Effector CD4-positive, alpha-beta T cell (primary cell): ENCODE measurements around the gene FECH.
"Not testable (repeated sequence)": the region's sequence is repeated elsewhere in the genome, so short reads cannot be mapped to it uniquely, and the experiment has no call there.

Experiments
- DNase-seq: peaks from one replicate; pipeline ENCODE4 v3.0.0-alpha.2; 2020
- total RNA-seq: gene quantifications from one replicate; lab custom pipeline; 2026; lab: John Stamatoyannopoulos, UW

FECH gene, protein sequence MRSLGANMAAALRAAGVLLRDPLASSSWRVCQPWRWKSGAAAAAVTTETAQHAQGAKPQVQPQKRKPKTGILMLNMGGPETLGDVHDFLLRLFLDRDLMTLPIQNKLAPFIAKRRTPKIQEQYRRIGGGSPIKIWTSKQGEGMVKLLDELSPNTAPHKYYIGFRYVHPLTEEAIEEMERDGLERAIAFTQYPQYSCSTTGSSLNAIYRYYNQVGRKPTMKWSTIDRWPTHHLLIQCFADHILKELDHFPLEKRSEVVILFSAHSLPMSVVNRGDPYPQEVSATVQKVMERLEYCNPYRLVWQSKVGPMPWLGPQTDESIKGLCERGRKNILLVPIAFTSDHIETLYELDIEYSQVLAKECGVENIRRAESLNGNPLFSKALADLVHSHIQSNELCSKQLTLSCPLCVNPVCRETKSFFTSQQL
- total RNA-seq, result 10.5 reads per million, percentile 32 among the genes with 10 or more reads in this experiment

- DNase-seq, result peak; percentile 52
Observed at GRCh38 chr18:57586251-57587049, at the start of gene FECH. FECH (minus strand) TSS chr18:57586702; CDS start chr18:57586620, 82 bp downstream.

DNA sequence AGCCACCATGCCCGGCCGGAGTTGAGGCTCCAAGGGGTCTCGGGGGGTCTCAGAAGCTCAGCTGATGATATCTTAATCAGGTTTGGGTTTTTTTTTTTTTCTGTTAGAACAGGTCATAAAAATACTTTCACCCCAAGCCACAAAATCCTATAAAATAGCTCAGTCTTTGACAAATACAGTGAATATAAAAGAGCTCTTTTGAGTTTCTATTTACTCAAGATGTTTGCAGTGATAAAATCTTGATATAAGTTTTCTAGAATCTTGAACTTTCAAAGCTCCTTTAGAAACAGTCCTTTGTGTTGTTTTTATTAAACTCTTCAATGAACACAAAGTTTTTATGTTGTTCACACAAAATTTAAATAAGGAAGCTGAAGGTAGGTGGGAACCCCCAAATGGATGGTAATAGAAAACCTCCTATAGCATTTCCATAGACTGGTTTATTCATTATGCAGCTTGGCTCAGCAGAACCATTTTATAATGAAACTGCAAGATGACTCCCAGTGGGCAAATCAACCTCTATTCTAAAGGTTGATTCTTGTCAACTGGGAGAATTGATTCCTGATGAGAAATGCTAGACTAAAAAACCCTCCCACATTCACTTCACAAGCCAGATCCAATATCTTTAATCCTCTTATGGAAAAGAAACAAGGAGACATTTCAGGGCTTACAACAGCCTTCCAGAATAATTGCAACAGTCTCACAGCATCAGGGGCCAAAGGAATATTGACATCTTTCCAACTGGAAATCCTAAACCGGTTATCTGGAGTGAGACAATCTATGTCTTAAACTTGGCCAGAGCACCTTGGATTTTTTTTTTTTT, 48.7 kb upstream of the FECH start:
- no peak for DNase-seq

DNA sequence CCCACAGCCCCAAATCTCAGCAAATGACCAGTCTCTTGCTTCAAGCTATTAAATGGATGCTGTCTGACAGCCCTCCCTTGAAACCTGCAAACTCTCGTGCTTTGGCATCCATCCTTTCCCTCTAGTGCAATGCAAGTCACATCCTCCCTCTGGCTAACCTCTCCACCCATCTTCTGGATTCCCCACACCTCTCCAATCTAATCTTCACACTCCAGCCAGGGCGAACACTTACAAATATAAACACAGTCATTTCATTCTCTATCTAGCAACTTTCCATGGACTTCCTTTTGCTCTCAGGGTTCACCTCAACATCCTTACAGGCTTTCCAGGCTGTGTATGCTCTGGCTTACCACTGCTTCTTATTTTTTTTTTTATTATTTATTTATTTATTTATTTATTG, 45.2 kb upstream of the FECH start:
- no peak for DNase-seq

DNA sequence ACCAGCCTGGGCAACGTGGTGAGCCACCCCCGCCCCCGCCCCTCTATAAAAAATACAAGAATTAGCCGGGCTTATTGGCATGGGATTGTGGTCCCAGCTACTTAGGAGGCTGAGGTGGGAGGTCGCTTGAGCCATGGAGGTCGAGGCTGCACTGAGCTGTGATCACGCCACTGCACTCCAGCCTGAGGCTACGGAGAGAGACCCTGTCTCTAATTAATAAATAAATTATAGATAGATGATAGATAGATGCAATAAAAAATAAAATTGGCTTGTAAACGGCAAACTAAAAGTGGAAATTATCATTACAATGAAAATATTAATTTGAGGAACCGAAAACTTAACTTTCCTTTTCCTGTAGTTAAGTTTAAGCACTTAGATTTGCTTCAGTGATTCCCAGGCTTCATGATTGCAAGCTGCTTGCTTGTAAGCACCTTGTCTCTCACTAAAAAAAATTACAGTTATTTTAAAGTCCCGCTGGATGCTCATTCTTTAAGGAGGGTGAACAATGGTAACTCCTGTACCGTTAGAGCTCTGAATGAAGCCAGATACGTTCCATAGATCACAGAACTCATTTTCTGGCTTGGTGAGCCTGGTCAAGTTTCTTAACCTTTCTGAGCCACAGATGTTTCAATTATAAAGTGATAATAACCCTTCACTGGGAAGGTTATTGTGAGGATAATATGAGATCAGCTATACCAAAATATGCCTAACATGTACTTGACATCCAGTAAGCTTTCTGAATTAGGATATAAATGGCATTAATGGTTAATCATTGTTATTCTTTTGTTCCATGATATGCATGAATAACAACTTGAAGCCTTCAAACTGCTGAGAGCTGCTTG, 44.5 kb upstream of the FECH start:
- no peak for DNase-seq

- peak; percentile 96 for DNase-seq
Observed at GRCh38 chr18:57630002-57630753, 43.7 kb upstream of the FECH start.

- no peak for DNase-seq
Observed at GRCh38 chr18:57629422-57629821, 42.9 kb upstream of the FECH start.

DNA sequence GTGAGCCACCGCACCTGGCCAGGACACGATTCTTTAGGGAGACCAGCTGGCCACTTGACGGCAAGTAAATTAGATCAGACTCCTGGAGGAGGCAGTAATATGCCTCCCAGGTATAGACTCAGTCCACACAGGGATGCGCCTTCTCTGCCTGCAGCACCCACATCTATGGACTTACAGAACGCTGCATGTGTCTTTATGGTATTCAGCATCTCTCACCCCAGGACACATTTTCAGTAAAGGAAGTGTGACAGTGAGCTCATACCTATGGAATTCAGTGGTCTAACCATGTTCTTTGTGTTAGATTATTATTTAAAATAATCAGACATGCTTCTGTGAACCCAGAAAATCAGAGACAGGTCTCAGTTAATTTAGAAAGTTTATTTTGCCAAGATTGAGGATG, 41.0 kb upstream of the FECH start:
- no peak for DNase-seq

- DNase-seq, result no peak
Observed at GRCh38 chr18:57624988-57625387, 38.5 kb upstream of the FECH start.

- no peak for DNase-seq
Observed at GRCh38 chr18:57621246-57621604, 34.7 kb upstream of the FECH start.

GRCh38 chr18:57619876-57620275, 33.4 kb upstream of the FECH start:
- DNase-seq, result no peak

DNA sequence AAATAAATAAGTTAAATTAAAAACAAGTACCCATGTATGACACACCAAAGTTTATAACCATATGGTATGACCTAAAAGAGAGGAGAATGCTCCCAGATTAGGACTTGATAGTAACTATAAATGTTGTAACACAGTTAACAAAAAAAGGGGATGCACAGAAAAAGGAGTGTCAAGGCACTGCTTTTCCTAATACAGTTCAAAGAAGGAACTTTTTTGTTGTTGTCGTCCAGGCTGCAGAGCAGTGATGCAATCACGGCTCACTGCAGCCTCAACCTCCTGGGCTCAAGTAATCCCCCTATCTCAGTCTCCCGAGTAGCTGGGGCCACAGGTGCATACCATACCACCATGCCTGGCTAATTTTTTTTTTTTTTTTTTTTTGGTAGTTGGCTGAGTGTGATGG, 32.4 kb upstream of the FECH start:
- no peak for DNase-seq

DNA sequence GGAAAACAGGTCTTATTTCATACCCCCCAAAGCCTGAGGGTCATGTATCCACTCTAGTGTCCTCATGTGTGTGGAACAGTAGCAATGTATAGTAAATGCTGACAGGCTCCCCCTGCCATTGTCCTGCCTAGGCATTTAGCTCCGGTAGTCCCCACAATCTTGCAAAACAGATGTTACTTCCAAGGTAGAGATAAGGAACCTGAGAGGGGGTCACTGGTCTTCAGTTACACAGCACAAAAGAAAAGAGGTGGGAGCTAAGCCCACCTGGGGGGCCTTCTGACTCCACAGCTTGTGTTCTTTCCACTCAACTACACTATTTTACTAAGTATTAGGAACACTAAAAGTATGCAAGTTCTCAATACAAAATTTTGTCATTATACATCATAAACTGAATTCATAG, 17.4 kb upstream of the FECH start:
- no peak for DNase-seq

- DNase-seq, result no peak
Observed at GRCh38 chr18:57595347-57595746, 8.8 kb upstream of the FECH start.

DNA sequence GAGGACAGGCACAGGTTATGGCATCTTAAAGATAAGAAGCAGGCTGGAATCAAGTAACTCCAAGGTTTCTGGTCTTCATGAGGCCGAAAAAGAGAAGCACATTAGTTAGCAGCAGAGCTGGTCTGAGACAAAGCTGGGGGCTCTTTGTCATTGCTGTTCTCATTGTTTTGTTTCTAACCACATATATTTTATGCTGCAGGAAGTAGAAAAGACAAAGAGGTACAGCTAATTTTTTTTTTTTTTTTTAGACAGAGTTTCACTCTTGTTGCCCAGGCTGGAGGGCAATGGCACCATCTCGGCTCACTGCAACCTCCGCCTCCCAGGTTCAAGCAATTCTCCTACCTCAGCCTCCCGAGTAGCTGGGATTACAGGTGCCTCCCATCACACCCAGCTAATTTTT, 6.2 kb upstream of the FECH start:
- not testable (repeated sequence) for DNase-seq

- DNase-seq, result no peak
Observed at GRCh38 chr18:57589161-57589560, 2.7 kb upstream of the FECH start.

GRCh38 chr18:57587098-57587661, 678 bp upstream of the FECH start:
- DNase-seq, result no peak

- DNase-seq, result no peak
Observed at GRCh38 chr18:57585855-57586250, 649 bp downstream of the FECH start.

DNA sequence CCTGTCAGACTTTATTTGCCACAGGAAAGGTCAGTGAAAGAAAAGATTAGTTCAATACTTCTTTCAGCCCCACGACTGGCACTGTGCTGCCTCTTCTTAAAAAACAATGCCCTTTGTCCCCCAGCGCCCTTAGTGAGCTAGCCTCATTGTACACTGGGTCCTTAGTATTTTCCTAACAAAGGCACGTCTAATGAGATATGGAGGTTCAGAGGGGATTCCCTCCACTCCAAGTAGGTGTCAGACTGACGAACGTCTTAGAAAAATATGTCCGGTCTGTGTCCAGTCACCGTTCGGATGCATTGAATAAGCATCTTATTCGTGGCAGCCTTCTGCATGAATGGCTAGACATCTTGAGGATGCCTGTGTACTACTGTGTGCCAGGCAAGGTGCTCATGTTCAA, 1.1 kb downstream of the FECH start:
- DNase-seq, result no peak

DNA sequence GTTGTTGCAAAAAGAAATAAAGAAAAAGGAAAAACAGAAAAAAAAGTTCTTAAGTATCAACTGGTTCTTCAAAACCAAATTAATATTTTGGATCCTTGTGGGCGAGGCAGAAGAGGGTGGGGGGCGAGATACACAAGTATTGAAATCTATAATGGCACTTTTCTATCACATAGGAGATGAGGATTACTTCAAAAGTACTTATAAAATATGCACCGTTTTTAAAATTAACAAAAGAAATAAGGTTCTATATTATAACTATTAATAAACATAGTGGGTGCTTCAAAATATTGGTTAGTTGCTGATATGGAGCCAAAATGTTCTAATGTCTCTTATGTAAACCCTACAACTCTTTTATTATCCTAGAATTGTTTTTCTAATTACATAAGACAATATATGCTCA, 2.1 kb downstream of the FECH start:
- no peak for DNase-seq

DNA sequence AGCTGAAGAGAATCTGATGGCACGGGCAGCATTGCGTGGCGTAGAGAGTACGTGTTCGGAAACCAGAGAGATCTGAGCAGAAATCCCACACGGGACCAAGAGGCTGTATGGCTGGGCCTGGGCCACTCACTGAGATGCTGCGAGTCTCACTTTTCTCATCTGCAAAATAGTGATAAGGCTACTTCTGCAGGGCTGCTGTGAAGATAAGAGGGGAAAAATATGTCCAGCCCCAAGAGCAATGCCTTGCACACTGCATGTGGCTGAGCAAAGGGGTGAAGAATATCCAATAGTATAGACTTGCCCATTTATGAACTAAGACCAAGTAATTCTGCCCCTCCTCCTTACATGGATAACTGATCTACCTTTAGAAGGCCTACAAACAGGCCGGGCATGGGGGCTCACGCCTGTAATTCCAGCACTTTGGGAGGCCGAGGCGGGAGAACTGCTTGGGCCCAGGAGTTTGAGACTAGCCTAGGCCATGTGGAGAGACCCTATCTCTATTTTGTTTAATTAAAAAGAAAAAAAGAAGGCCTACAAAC, 3.1 kb downstream of the FECH start:
- no peak for DNase-seq
